Left lung (tissue), 10 donors: ENCODE results near the gene KCNG1. TPM values are rescaled to one million over a fixed set of nuclear protein-coding genes. Genes with fewer than 3 reads are reported as not detected.

ENCODE experiments used
- ATAC-seq: fragments of 200-7000 bp; cut with Tn5 transposase; one replicate; pipeline ENCODE4 v1.9.1; 2020; ENCODE audit warnings: moderate library complexity
- DNase-seq, 4 donors: peaks; one replicate each; pipeline ENCODE4 v3.0.0-alpha.2; 2013 to 2020
- H3K27ac ChIP-seq, 2 donors: fragments of 200-600 bp; sonication (generic) in 1 of 2; one replicate each; pipeline versions ENCODE4 v1.5.0 to v1.8.0; 2020 to 2021
- H3K27me3 ChIP-seq, 2 donors: fragments of 200-600 bp; sonication (generic) in 1 of 2; one replicate each; pipeline versions ENCODE4 v1.5.0 to v1.8.0; 2020 to 2021
- H3K36me3 ChIP-seq, 2 donors: fragments of 200-600 bp; sonication (generic) in 1 of 2; one replicate each; pipeline versions ENCODE4 v1.5.0 to v1.8.0; 2020 to 2021
- H3K4me1 ChIP-seq, 2 donors: fragments of 200-600 bp; one replicate each; pipeline ENCODE4 v1.8.0; 2021
- H3K4me3 ChIP-seq, 2 donors: fragments of 200-600 bp; sonication (generic) in 1 of 2; one replicate each; pipeline versions ENCODE4 v1.5.0 to v1.8.0; 2020 to 2021; ENCODE audit warnings: mild to moderate bottlenecking in 1 of 2
- H3K9me3 ChIP-seq, 2 donors: fragments of 200-600 bp; sonication (generic) in 1 of 2; one replicate each; pipeline versions ENCODE4 v1.5.0 to v1.8.0; 2020 to 2021
- intact Hi-C, 2 donors: fragments of 100-400 bp; cut with DNase I; formaldehyde crosslinking; loops; one replicate each; pipeline versions ENCODE4 v1.11.2 to v1.14.2; 2022
- polyA plus RNA-seq, 6 donors: library from polyadenylated mRNA; unstranded; fragments of 120-200 nt; gene quantifications; one replicate each; pipeline ENCODE4 v1.2.1, GENCODE V29; 2013; ENCODE audit not compliant: insufficient read length in 6 of 6
- total RNA-seq, 2 donors: library from RNA; stranded (reverse); fragmentation: NEBNext Ultra II Directional; extraction: Animal tissue kit (Norgen Biotek cat#: 25700); gene quantifications; one replicate each; pipeline ENCODE4 v1.2.1, GENCODE V29; 2021
- TF ChIP-seq, protein P1 (sequence below), 2 donors: fragments of 200-600 bp; sonication (generic) in 1 of 2; IDR thresholded peaks; one replicate each; pipeline versions ENCODE4 v1.5.0 to v1.8.0; 2021; ENCODE audit warnings: antibody characterized with exemption in 2 of 2
- donor health status: DM: no; HTN: yes; CAD: no.
- donor health status: DM: no; HTN: no; CAD: no.

The KCNG1 gene
- total and polyA plus RNA-seq, 8 donors, result 0.31 to 1.5 (median 0.62) TPM

DNA sequence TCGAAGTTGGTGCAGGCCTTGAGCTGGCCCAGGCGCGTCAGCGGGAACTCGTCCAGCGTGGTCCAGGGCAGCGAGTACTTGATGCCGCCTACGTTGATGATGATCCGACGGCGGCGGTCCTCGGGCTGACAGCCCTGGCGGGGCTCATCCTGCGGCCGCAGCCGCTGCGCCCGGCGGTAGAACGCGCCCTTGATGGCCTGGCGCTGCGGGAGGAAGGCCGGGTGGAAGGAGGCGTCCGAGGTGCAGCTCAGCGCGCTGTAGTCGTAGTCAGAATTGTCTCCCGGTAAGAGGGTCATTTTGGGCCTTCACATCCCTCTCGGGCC lies 12.9 kb downstream of the KCNG1 start:
- no peaks in the 10 kb centered on the region for H3K4me1 ChIP-seq
- no peak for ATAC-seq
- no peak for DNase-seq
- no peaks in the 10 kb centered on the region for H3K9me3 ChIP-seq
- intact Hi-C loops, result no loop called here
- no peak overlapping the region for H3K27ac ChIP-seq
- H3K27me3 ChIP-seq, result peaks cover 0 to 60% of the 10 kb centered on the region in 2 donors
- H3K4me3 ChIP-seq, result no peak overlapping the region
- TF ChIP-seq, protein P1, sequence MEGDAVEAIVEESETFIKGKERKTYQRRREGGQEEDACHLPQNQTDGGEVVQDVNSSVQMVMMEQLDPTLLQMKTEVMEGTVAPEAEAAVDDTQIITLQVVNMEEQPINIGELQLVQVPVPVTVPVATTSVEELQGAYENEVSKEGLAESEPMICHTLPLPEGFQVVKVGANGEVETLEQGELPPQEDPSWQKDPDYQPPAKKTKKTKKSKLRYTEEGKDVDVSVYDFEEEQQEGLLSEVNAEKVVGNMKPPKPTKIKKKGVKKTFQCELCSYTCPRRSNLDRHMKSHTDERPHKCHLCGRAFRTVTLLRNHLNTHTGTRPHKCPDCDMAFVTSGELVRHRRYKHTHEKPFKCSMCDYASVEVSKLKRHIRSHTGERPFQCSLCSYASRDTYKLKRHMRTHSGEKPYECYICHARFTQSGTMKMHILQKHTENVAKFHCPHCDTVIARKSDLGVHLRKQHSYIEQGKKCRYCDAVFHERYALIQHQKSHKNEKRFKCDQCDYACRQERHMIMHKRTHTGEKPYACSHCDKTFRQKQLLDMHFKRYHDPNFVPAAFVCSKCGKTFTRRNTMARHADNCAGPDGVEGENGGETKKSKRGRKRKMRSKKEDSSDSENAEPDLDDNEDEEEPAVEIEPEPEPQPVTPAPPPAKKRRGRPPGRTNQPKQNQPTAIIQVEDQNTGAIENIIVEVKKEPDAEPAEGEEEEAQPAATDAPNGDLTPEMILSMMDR (IDR thresholded peaks at IDR 0.05), result no peak
- no peaks in the 10 kb centered on the region for H3K36me3 ChIP-seq

DNA sequence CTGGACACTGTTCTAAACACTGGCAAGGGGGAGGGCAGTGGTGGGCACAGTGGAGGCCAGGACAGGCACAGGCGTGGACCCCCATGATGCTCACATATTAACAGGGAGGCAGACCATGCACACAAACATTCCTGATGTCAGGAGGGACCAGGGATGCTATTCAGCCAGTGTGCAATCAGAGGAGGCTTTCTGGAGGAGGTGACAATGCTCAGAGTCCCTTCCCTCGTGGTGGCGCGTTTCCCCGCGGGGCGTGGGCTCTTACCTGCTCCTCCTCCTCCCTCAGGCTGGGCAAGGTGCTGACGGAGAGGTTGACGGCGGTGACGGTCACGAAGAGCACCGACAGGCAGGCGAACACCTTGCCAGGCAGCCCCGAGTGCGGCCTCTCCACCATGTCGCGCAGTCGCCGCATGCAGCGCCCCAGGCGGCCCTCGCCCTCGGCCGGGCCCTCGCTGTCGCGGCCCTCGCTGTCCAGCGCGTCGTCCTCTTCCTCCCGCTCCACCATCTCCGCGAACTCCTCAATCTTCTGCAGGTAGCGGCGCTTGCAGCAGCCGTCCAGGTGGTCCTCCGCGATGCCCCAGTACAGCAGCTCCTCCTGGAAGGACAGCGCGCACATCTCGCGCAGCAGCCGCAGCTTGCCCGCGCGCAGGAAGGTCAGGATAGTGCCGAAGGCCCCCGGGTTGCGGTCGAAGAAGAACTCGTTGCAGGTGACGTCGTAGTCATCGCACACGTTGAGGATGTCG lies 13.4 kb downstream of the KCNG1 start:
- TF ChIP-seq, protein P1 (IDR thresholded peaks at IDR 0.05), result no peak
- Histone ChIP-seq H3K27me3 (peaks cover 0 to 60% of the 10 kb centered on the region in 2 donors), H3K4me1 (no peaks in the 10 kb centered on the region), H3K4me3 (no peak overlapping the region), H3K27ac (no peak overlapping the region), H3K36me3 (no peaks in the 10 kb centered on the region), H3K9me3 (no peaks in the 10 kb centered on the region)
- intact Hi-C loops, result no loop called here
- no peak for DNase-seq
- ATAC-seq, result no peak

DNA sequence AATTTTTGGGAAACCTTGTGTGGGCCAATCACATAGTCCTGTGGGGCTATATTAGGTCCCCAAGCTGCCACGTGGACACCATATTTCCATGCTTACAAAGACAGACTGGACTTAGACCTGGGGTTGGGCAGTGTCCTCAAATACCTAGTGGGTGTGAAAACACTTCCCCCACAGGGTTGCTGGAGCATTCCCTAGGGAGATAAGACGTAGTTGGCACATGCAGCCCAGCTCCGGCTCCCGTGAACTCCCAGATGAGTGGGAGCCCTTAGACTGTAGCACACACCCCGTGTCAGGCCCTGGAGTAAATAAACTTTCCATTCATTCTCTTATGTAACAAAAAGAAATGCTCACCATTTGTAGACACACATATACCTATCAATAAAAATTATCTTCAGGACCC lies 14.2 kb downstream of the KCNG1 start:
- TF ChIP-seq, protein P1 (IDR thresholded peaks at IDR 0.05), result no peak
- H3K4me1 ChIP-seq, result no peaks in the 10 kb centered on the region
- H3K9me3 ChIP-seq, result no peaks in the 10 kb centered on the region
- no peak overlapping the region for H3K27ac ChIP-seq
- intact Hi-C loops, result no loop called here
- DNase-seq (no peak), ATAC-seq (no peak)
- H3K36me3 ChIP-seq, result no peaks in the 10 kb centered on the region
- H3K27me3 ChIP-seq, result peaks cover 0 to 64% of the 10 kb centered on the region in 2 donors
- H3K4me3 ChIP-seq, result no peak overlapping the region

DNA sequence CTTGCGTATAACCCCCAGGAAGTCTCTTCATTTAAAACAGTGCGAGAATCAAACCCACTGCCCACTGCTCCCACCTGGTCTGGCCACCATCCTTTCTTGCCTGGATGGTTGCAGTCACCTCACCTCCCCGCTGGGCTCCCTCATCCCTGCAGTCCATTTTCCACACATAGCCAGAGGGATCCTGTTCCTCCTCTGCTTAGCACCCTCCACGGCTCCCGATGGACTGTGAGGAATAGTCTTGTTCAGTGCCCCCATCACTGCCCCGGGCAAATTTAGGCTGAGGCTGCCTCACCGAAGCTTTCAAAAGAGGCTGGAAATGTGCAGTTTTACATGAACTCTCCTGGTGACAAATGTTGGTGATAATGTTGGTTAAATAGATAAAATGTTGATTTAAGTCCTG lies 17.7 kb downstream of the KCNG1 start:
- no peaks in the 10 kb centered on the region for H3K9me3 ChIP-seq
- TF ChIP-seq, protein P1 (IDR thresholded peaks at IDR 0.05), result no peak
- H3K4me3 ChIP-seq, result no peak overlapping the region
- no peak overlapping the region for H3K27ac ChIP-seq
- DNase-seq (no peak), ATAC-seq (no peak)
- intact Hi-C loops, result no loop called here
- H3K36me3 ChIP-seq, result no peaks in the 10 kb centered on the region
- H3K4me1 ChIP-seq, result no peaks in the 10 kb centered on the region
- H3K27me3 ChIP-seq, result peaks cover 0 to 53% of the 10 kb centered on the region in 2 donors

DNA sequence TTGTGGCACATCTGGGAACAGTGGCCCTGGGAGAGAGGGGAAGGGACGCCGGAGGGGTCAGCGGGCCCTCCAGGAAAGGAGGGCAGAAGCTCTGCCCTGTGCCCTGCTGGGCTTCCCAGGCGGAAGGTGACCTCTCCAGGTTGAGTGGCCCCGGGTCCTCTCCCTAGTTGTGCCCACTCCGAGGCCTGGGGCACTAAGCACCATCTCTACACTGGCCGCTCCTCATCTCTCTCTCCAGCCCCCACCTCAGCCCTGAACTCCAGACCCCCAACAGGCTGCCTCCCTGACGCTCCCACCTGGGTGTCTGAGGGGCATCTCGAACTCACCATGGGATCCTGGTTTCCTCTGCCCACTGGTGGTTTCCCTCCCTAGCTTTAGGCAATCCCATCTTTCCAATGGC lies 18.1 kb downstream of the KCNG1 start:
- ATAC-seq (no peak), DNase-seq (no peak)
- TF ChIP-seq, protein P1 (IDR thresholded peaks at IDR 0.05), result no peak
- H3K27ac ChIP-seq, result no peak overlapping the region
- intact Hi-C loops, result no loop called here
- no peak overlapping the region for H3K4me3 ChIP-seq
- H3K27me3 ChIP-seq, result peaks cover 0 to 53% of the 10 kb centered on the region in 2 donors
- H3K36me3 ChIP-seq, result no peaks in the 10 kb centered on the region
- no peaks in the 10 kb centered on the region for H3K4me1 ChIP-seq
- no peaks in the 10 kb centered on the region for H3K9me3 ChIP-seq
